HG02852 (cell line): Measurements from ENCODE around the gene MANSC4.

Experiments used
- ATAC-seq: cut with Tn5 transposase; IDR thresholded peaks from one replicate; pipeline ENCODE4 v1.9.1; 2021; ENCODE audit warnings: mild to moderate bottlenecking, moderate library complexity; ENCODE audit not compliant: unreplicated experiment

Gene MANSC4

GRCh38 chr12:27779920-27780611 lies at the start of gene MANSC4, which contains the start of gene KLHL42:
TSS of gene MANSC4 (minus strand) at chr12:27780236. CDS start at chr12:27771276, 8,960 bp downstream.
TSS of gene KLHL42 (plus strand) at chr12:27780233. CDS start at chr12:27780331, 98 bp downstream.
- ATAC-seq, result peak; percentile 75

DNA sequence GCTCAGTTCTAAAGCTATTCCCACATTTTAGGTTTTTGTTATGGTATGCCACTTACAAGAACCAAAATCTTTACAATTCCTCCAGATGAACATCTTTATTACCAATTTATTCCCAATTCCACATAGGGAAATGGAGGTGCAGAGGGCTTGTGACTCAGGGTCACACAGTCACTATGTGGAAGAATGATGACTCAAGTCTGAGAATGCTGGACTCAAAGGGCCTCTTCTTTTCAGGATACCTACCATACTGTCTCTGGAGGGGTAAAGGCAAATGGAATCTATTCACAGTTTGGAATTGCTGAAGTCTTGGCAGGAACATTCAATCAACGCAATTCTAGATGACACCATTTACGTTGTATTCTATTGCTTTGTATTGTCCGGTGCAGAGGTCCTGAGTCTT lies 48.2 kb upstream of the MANSC4 start:
- ATAC-seq, result no peak

GRCh38 chr12:27826076-27826475 lies 46.0 kb upstream of the MANSC4 start:
- ATAC-seq, result no peak

DNA sequence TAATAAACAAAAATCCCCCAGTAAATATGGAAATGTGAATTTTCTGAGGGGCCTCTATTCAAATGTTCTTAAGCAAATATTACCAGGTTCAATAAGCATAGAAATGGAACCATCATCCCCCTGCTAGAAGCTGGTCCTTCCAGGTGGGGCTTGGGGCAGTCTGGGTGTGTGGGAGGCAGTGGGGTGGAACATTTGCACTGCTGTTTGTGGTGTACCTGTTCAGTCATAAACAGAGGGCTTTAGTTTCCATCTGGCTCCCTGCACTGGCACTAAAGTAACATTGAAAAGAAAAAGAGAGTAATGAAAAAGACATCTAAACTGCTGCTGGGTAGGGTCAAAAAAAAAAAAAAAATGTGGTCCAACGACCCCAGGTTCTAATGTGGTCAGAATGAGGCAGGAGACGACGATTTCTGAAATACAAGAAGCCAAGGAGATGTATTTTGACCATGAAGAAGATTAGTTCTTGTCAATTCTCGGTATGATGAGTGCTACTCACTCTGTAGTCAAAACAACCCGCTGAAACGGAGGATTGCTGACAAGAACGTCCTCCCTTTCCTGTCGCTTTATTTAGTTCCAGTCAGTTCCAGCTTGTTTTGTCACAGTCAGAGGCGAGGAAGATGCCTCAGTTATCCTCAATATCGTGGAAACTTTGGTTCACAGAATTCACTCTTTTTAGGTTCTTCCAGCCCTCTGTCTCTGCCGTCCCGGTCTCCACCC lies 44.2 kb upstream of the MANSC4 start:
- ATAC-seq, result peak; percentile 72

- ATAC-seq, result no peak
Observed at GRCh38 chr12:27823038-27823437, 43.0 kb upstream of the MANSC4 start.

DNA sequence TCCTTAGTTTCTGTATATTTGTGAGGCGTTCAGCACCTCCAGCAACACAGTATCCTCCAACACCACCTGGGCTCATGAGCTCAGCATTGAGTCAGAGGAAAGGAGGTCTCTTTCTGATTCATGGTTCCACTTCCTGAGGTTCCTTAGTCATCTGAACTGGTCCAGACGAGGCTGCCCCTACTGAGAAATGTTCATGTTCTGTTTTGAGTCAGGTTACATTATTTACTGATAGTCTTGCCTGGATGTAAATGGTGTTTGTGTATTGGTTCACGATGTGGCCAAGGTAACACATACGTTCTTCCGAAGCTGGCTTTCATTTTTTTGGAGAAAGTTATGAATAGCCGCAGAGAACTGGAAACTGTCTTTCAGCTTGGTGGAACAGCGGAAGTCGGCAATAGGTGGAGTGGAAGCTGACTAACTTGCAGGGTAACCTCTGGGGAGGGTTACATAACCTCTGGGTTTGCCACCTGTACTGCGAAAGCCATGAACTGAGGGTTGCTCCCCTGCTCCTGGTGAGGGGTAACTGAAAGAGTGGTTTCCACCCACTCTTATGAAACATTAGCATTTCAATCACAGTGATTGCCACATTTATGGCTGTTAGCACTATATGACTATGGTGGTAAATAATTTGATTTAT lies 42.2 kb upstream of the MANSC4 start:
- ATAC-seq, result peak; percentile 75

DNA sequence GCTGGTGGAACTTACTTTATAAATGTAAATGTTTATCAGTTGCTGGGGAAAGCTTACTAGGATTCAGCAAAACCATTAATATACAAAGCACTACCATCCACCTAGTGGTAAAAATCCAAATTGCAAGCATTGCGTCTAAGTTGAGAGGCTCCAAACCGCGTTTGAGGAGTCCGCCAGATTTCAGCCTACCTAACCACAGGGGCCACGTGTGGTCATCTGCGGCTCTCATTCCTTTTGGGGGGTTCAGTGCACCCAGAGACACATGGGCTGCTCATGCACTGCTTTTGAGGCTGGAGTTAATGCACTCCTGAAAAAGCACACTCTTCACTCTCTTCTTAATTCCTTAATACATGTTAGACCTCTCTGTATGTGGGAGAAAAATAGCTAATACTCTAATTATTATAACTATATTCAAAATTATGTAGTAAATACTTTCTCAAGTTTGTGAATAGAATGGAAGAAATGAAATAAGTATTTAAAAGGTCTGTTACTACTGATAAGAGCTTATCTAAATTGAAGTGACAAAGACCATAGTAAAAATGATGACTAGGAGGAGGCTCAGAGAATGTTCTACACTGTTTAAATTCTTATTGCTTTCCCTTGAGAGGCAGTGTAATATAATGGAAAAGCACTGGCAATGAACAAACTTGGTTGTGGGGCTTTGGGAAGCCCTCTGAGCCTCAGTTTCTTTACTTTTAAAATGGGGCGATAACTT lies 41.4 kb upstream of the MANSC4 start:
- no peak for ATAC-seq

GRCh38 chr12:27820564-27820963 lies 40.5 kb upstream of the MANSC4 start:
- ATAC-seq, result no peak

GRCh38 chr12:27818401-27818918 lies 38.4 kb upstream of the MANSC4 start:
- no peak for ATAC-seq

- ATAC-seq, result no peak
Observed at GRCh38 chr12:27817766-27818165, 37.7 kb upstream of the MANSC4 start.

- no peak for ATAC-seq
Observed at GRCh38 chr12:27814851-27815591, 35.0 kb upstream of the MANSC4 start.

DNA sequence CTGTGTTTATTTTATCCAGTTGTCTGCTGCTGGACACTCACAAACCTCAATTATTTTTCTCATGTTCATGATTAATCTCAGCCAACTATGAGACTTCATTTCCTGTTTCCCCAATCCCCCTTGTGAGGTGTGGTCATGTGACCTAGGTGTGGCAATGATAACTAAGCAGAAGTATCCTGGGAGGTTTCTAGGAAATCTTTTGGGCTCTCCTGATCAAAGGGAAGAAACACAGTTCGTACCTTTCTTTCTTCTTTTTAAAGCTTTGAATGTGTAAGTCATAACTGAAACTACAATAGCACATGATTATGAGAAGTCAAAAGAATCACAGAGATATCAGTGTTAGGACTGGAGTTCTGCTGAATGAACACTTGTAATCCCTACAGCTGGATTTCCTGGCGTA lies 34.4 kb upstream of the MANSC4 start:
- no peak for ATAC-seq

DNA sequence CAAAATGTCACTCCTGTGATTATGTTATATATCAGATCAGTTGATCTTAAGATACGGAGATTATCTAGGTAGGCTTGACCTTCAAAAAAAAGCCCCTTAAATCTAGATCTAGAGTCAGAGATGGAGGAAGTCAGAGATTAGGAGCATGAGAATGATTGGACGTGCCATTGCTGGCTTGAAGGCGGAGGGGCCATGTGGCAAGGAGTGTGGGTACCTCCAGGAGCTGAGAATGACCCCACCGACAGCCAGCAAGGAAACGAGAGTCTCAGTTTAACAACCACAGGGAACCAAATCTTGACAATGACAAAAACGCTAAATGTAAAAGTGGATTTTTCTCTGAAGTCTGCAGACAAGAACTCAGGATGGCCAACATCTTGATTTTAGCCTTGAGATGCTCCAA lies 32.5 kb upstream of the MANSC4 start:
- ATAC-seq, result no peak

DNA sequence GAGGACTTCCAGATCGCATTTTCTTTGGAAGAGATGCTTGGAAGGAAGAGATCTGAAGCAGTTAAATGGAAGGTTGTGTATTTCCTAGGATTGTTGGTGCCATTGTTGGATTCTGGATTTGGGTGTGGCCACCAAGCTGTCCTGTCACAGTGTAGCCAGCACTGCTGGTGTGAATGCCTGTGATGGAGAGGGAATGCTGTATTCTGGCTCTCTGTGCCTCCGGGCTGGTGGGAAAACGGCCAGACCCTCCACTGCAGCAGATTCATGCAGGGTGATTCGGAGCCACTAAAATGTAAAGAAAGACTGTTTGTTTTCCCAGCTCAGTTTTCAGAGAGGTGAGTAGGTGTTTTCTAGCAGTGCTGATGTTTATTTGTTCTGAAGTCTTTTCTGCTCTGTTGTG lies 30.7 kb upstream of the MANSC4 start:
- no peak for ATAC-seq

GRCh38 chr12:27808841-27809240 lies 28.8 kb upstream of the MANSC4 start:
- no peak for ATAC-seq

DNA sequence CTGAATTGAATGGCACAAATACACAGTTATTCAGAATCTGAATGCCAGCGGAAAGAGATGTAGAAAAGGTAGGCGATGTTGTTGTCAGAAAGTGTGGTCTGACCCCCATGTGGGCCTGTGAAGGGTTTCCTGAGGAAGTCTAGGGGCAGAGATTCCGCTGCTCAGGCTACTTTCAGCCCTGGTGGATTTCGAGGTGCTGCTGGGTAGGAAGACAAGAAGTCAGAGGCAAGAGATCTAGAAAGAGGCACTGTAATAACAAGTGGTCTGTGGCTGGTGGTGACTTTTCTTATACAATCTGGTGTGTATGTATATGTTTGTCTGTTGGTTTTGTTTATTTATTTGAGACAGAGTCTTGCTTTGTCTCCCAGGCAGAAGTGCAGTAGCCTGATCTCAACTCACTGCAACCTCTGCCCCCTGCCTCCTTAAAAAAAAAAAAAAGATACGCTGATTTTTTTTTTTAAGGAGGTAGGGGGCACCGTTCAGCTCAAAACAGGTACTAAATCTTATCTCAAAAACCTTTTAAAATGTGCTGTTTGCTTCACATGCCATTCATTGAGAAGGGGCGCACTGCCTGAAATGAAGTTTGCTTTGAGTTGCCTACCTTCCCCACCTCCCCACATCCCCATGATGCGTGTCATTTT lies 27.1 kb upstream of the MANSC4 start:
- no peak for ATAC-seq

DNA sequence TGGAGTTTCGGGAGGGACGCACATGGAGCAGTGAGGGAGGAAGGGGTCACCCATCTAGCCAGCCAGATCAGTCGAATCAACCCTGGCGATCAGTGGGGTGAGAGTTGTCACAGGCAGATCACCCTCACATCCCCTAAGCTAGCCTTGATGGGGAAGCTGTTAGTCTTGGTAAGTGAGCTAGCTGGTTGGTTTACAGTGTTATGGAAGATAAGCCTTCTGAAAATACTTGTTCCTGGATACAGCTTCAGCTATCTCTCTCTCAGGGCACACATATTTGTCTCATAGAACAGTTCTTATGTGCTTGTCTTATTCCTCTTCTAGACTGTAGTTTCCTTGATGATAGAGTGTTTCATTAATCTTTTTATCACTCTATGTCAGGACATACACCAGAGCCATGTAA lies 26.2 kb upstream of the MANSC4 start:
- no peak for ATAC-seq

GRCh38 chr12:27805238-27805637 lies 25.2 kb upstream of the MANSC4 start:
- ATAC-seq, result no peak

- no peak for ATAC-seq
Observed at GRCh38 chr12:27802936-27803335, 22.9 kb upstream of the MANSC4 start.

DNA sequence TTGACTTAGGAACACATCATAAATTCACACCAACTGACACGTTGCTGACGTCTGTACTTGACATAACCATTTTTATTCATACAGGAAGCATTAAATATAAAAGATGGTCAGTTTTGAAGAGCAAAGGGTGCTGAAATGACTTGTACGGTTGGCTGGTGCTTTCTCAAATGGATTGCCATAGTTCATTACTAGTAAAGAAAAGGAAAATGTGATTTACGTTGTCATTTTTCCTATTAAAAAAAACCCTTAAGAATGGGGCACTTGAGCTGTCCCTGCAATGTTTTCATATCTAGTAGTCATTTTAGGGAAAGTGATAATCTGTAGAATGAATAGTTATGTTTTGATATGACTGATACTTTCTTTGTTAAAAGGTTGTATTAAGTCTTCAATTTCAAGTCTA lies 22.5 kb upstream of the MANSC4 start:
- ATAC-seq, result no peak
